H1 (cell line): ENCODE data around the gene UBQLNL. TPM values are rescaled to one million over a fixed set of nuclear protein-coding genes. Genes with fewer than 3 reads are reported as not detected.

Experiments
- CTCF ChIA-PET: fragments of 300-600 bp; sonication (Branson Sonifier 250); formaldehyde crosslinking; loops from one replicate; lab custom pipeline; 2021; ENCODE audit not compliant: partially characterized antibody; lab: Charles Lee
- POLR2A ChIA-PET: fragments of 300-600 bp; sonication (Branson Sonifier 250); formaldehyde crosslinking; loops from one replicate; lab custom pipeline; 2021; ENCODE audit warnings: inconsistent platforms; ENCODE audit not compliant: partially characterized antibody; lab: Charles Lee
- DNase-seq, 2 experiments: peaks; one replicate each; pipeline versions ENCODE4 v3.0.0 to v3.0.0-alpha.2; 2010 to 2022; ENCODE audit warnings: low spot score in 2 of 2, low read depth in 1 of 2, mixed read lengths in 1 of 2
- FAIRE-seq: peaks from 2 replicates; lab custom pipeline; 2011; peaks lifted over from hg19 to GRCh38; lab: Jason Lieb, UNC
- H2AFZ ChIP-seq: 2 replicates; pipeline ENCODE4 v1.8.1; 2012; ENCODE audit warnings: low read length, inconsistent platforms
- H2AK5ac ChIP-seq: 2 replicates; pipeline ENCODE4 v1.6.1; 2013; ENCODE audit warnings: low read depth, low read length
- H2BK120ac ChIP-seq: replicated peaks from 2 replicates; pipeline ENCODE3; 2013; ENCODE audit warnings: low read depth, low read length, inconsistent platforms
- H2BK12ac ChIP-seq: 2 replicates; pipeline ENCODE4 v1.6.1; 2013; ENCODE audit warnings: low read depth, low read length
- H2BK15ac ChIP-seq: 2 replicates; pipeline ENCODE4 v1.6.1; 2013; ENCODE audit warnings: low read length
- H2BK20ac ChIP-seq: 2 replicates; pipeline ENCODE4 v1.6.1; 2013; ENCODE audit warnings: low read length
- H2BK5ac ChIP-seq: 2 replicates; pipeline ENCODE4 v1.6.1; 2013; ENCODE audit warnings: low read depth, low read length
- H3K14ac ChIP-seq: 2 replicates; pipeline ENCODE4 v1.6.1; 2013; ENCODE audit warnings: inconsistent platforms; ENCODE audit not compliant: insufficient read length
- H3K18ac ChIP-seq: 2 replicates; pipeline ENCODE4 v1.6.1; 2013; ENCODE audit warnings: low read length; ENCODE audit errors: extremely low read depth
- H3K23ac ChIP-seq: 2 replicates; pipeline ENCODE4 v1.6.1; 2013; ENCODE audit warnings: inconsistent platforms; ENCODE audit not compliant: insufficient read length
- H3K23me2 ChIP-seq: 2 replicates; pipeline ENCODE4 v1.6.1; 2013; ENCODE audit warnings: low read depth, low read length
- H3K27ac ChIP-seq: 2 replicates; pipeline ENCODE4 v1.6.1; 2011; ENCODE audit warnings: low read depth, low read length, inconsistent platforms
- H3K27me3 ChIP-seq, 4 experiments: replicated peaks in 1 of 4; 1 replicate in 1 of 4; 2 replicates in 3 of 4; pipeline versions ENCODE4 v1.6.1 to v1.8.1; 2011 to 2013; ENCODE audit warnings: low read length in 3 of 4, mild to moderate bottlenecking in 3 of 4, inconsistent platforms in 2 of 4, mixed read lengths in 2 of 4, moderate library complexity in 1 of 4; ENCODE audit not compliant: control insufficient read depth in 3 of 4, insufficient read depth in 3 of 4; ENCODE audit errors: extremely low read depth in 1 of 4
- H3K36me3 ChIP-seq, 4 experiments: 2 replicates each; pipeline versions ENCODE4 v1.6.1 to v1.8.1; 2011 to 2013; ENCODE audit warnings: mild to moderate bottlenecking in 4 of 4, low read length in 3 of 4, moderate library complexity in 2 of 4, control low read depth in 1 of 4, inconsistent platforms in 1 of 4; ENCODE audit not compliant: insufficient read depth in 4 of 4, control insufficient read depth in 2 of 4
- H3K4ac ChIP-seq: replicated peaks from 2 replicates; pipeline ENCODE3; 2013; ENCODE audit warnings: low read length, low read depth, mixed read lengths, inconsistent platforms; ENCODE audit not compliant: insufficient read length
- H3K4me1 ChIP-seq, 4 experiments: replicated peaks in 1 of 4; 1 replicate in 1 of 4; 2 replicates in 3 of 4; pipeline versions ENCODE4 v1.6.1 to v1.8.1; 2011 to 2013; ENCODE audit warnings: low read length in 3 of 4, inconsistent platforms in 2 of 4, mixed read lengths in 1 of 4; ENCODE audit not compliant: insufficient read depth in 4 of 4, control insufficient read depth in 3 of 4
- H3K4me2 ChIP-seq, 2 experiments: 2 replicates each; pipeline versions ENCODE4 v1.6.1 to v1.8.1; 2011 to 2013; ENCODE audit warnings: low read depth in 2 of 2, low read length in 2 of 2, control low read depth in 1 of 2, inconsistent platforms in 1 of 2, mild to moderate bottlenecking in 1 of 2; ENCODE audit not compliant: insufficient read depth in 1 of 2
- H3K4me3 ChIP-seq, 4 experiments: fragments of 200-600, 300-600 bp in 1 of 4; sonication (generic), shearing (Covaris generic), sonication (Bioruptor Twin) in 1 of 4; 2 replicates each; pipeline versions ENCODE4 v1.5.1 to v1.8.1; 2011 to 2016; ENCODE audit warnings: low read length in 4 of 4, low read depth in 3 of 4, control low read depth in 2 of 4, inconsistent platforms in 2 of 4, mild to moderate bottlenecking in 2 of 4, mixed read lengths in 1 of 4, moderate library complexity in 1 of 4; ENCODE audit not compliant: insufficient read depth in 2 of 4; ENCODE audit errors: extremely low read depth in 1 of 4
- H3K56ac ChIP-seq: replicated peaks from 2 replicates; pipeline ENCODE3; 2013; ENCODE audit warnings: low read depth, mild to moderate bottlenecking, mixed read lengths, low read length, inconsistent platforms; ENCODE audit not compliant: insufficient read length
- H3K79me1 ChIP-seq: 2 replicates; pipeline ENCODE4 v1.6.1; 2013; ENCODE audit warnings: low read depth, low read length, control low read depth
- H3K79me2 ChIP-seq, 2 experiments: 2 replicates each; pipeline versions ENCODE4 v1.6.1 to v1.8.1; 2012 to 2013; ENCODE audit warnings: low read length in 2 of 2, mild to moderate bottlenecking in 2 of 2, inconsistent platforms in 1 of 2; ENCODE audit not compliant: insufficient read depth in 2 of 2, control insufficient read depth in 1 of 2
- H3K9ac ChIP-seq, 4 experiments: replicated peaks in 1 of 4; 1 replicate in 1 of 4; 2 replicates in 3 of 4; pipeline versions ENCODE4 v1.6.1 to v1.8.1; 2011 to 2013; ENCODE audit warnings: low read depth in 3 of 4, low read length in 3 of 4, control low read depth in 2 of 4, mild to moderate bottlenecking in 2 of 4, moderate library complexity in 2 of 4, inconsistent platforms in 1 of 4; ENCODE audit errors: extremely low read depth in 1 of 4
- H3K9me3 ChIP-seq, 2 experiments: 2 replicates each; pipeline versions ENCODE4 v1.6.1 to v1.8.1; 2012 to 2013; ENCODE audit warnings: mild to moderate bottlenecking in 2 of 2, moderate library complexity in 2 of 2, control low read depth in 1 of 2, inconsistent platforms in 1 of 2, low read depth in 1 of 2, low read length in 1 of 2, mixed read lengths in 1 of 2; ENCODE audit not compliant: insufficient read depth in 2 of 2
- H4K20me1 ChIP-seq, 2 experiments: replicated peaks in 1 of 2; 2 replicates each; pipeline versions ENCODE3 to v1.8.1; 2011 to 2013; ENCODE audit warnings: inconsistent platforms in 2 of 2, low read length in 2 of 2, mild to moderate bottlenecking in 1 of 2; ENCODE audit not compliant: insufficient read depth in 2 of 2, control insufficient read depth in 1 of 2
- H4K5ac ChIP-seq: 2 replicates; pipeline ENCODE4 v1.6.1; 2013; ENCODE audit warnings: low read length, low read depth, mixed read lengths, inconsistent platforms; ENCODE audit not compliant: insufficient read length
- H4K8ac ChIP-seq: 2 replicates; pipeline ENCODE4 v1.8.0; 2013; ENCODE audit warnings: mild to moderate bottlenecking, moderate library complexity, low read length, inconsistent platforms; ENCODE audit not compliant: insufficient read depth; ENCODE audit errors: extremely low read depth
- H4K91ac ChIP-seq: replicated peaks from 2 replicates; pipeline ENCODE3; 2013; ENCODE audit warnings: low read length, mixed read lengths, inconsistent platforms; ENCODE audit not compliant: insufficient read length
- CHD1 ChIP-seq: IDR thresholded peaks from 2 replicates; pipeline ENCODE4 v1.6.1; 2012; ENCODE audit warnings: low read depth, low read length, improper control_type of control experiment
- CREB1 ChIP-seq: IDR thresholded peaks from 2 replicates; pipeline ENCODE4 v1.6.1; 2012; ENCODE audit warnings: inconsistent platforms
- EZH2 ChIP-seq: fragments of 200-600 bp; sonication (generic); IDR thresholded peaks from 2 replicates; pipeline ENCODE4 v1.7.1; 2012; ENCODE audit warnings: low read depth, mild to moderate bottlenecking, moderate library complexity, low read length, inconsistent platforms; ENCODE audit not compliant: severe bottlenecking
- NANOG ChIP-seq: IDR thresholded peaks from 2 replicates; pipeline ENCODE4 v1.6.1; 2011; ENCODE audit warnings: low read length, low read depth, mild to moderate bottlenecking, inconsistent platforms; ENCODE audit not compliant: insufficient read depth, poor library complexity, severe bottlenecking
- POLR2A ChIP-seq, 2 experiments: IDR thresholded peaks; 1 replicate in 1 of 2; 2 replicates in 1 of 2; pipeline ENCODE4 v1.6.1; 2011; ENCODE audit warnings: low read depth in 2 of 2, low read length in 2 of 2, mild to moderate bottlenecking in 2 of 2; ENCODE audit errors: control extremely low read depth in 1 of 2
- RFX5 ChIP-seq: IDR thresholded peaks from 2 replicates; pipeline ENCODE4 v1.6.1; 2011; ENCODE audit warnings: low read depth, low read length, improper control_type of control experiment, borderline replicate concordance
- RNF2 ChIP-seq: fragments of 200-900, 300-1000 bp; sonication (generic); IDR thresholded peaks from 2 replicates; pipeline ENCODE4 v1.7.1; 2016; ENCODE audit warnings: borderline replicate concordance, low read depth, mild to moderate bottlenecking, antibody characterized with exemption, low read length; ENCODE audit not compliant: poor library complexity, severe bottlenecking; ENCODE audit errors: missing control alignments
- SIRT6 ChIP-seq: IDR thresholded peaks from one replicate; pipeline ENCODE4 v1.7.1; 2012; ENCODE audit warnings: low read length, inconsistent platforms
- TCF12 ChIP-seq: IDR thresholded peaks from 2 replicates; pipeline ENCODE4 v1.6.1; 2011; ENCODE audit warnings: low read depth, mild to moderate bottlenecking, low read length
- WGBS, 2 experiments: shearing (Covaris generic) in 1 of 2; methylation state at CpG; one replicate each; pipeline versions ENCODE4 v1.1.6 to v1.1.7; 2013 to 2015; ENCODE audit warnings: low lambda C conversion rate in 2 of 2, mixed read lengths in 2 of 2, inconsistent platforms in 1 of 2, low coverage in 1 of 2, missing lambda C conversion rate in 1 of 2; ENCODE audit not compliant: insufficient replicate concordance in 2 of 2, insufficient coverage in 1 of 2, insufficient read length in 1 of 2; ENCODE audit errors: extremely low coverage in 1 of 2, missing lambda C conversion rate in 1 of 2; 5-methylcytosine and 5-hydroxymethylcytosine counted together
- polyA plus RNA-seq, 7 experiments: library from polyadenylated mRNA; depleted of rRNA in 3 of 7; stranded (reverse) in 5 of 7; unstranded in 2 of 7; fragments of >200 nt in 5 of 7; fragments of 200-250 nt in 2 of 7; gene quantifications; 1 replicate in 5 of 7; 2 replicates in 1 of 7; 4 replicates in 1 of 7; pipeline versions ENCODE4 v1.2.1 to v1.2.3, GENCODE V29; 2011 to 2013; ENCODE audit warnings: missing spikeins in 2 of 7, mixed read lengths in 2 of 7
- total RNA-seq: library from RNA; stranded (reverse); fragmentation: NEBNext Ultra II Directional; extraction: Animal tissue kit (Norgen Biotek cat#: 25700); gene quantifications from 2 replicates; pipeline ENCODE4 v1.2.1, GENCODE V29; 2021

The UBQLNL gene
- total and polyA plus RNA-seq, 2 of the 8 experiments (the other 6 are each of a cell fraction or from before 2014, with no cell fraction given) = 0.35 TPM; not detected in 1

DNA sequence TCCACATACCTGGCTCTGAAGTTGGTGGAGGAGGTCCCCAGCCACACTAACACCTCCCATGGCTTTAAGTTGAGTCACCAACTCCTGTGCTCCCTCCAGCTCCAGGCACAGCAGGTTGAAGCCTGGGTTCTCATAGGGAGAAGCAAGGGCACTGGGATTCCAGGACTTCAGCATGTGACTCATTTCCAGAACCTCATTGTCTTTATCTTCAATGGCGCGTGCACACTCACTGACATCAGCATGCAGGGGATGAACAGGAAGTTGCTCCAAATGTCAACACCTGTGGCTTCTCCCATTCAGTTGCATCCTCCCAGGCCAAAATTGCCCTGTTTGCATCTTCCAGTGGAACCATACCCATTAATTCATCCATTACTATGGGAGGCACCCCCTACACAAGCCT, 5.8 kb upstream of the UBQLNL start:
- H2BK20ac ChIP-seq = no peak overlapping the region
- no peak overlapping the region for H2BK15ac ChIP-seq
- H3K79me2 ChIP-seq = no peaks in the 10 kb centered on the region
- CTCF ChIA-PET = interaction anchor here (1.3 kb wide), 1 partner anchor 8 kb away, joined by 3 read pairs; no protein-coding TSS in a partner anchor
- H3K27me3 ChIP-seq = no peaks in the 10 kb centered on the region; a peak in 1 of 7 replicates
- H3K4me1 ChIP-seq = peaks cover 0 to 3% (median 0%) of the 10 kb centered on the region in 4 experiments; a peak in 1 of 7 replicates
- H4K20me1 ChIP-seq = no peaks in the 10 kb centered on the region
- no peak overlapping the region for H4K8ac ChIP-seq
- H3K14ac ChIP-seq = no peak overlapping the region
- H4K91ac ChIP-seq = no peak overlapping the region
- H3K23me2 ChIP-seq = no peaks in the 10 kb centered on the region
- no peak overlapping the region for H3K23ac ChIP-seq
- H3K9me3 ChIP-seq = no peaks in the 10 kb centered on the region
- H4K5ac ChIP-seq = no peak overlapping the region
- H3K4me3 ChIP-seq = no peak overlapping the region
- no peak overlapping the region for H3K56ac ChIP-seq
- no peaks in the 10 kb centered on the region for H3K79me1 ChIP-seq
- no peak overlapping the region for H2BK5ac ChIP-seq
- no peak overlapping the region for H3K4me2 ChIP-seq
- no peak overlapping the region for H2BK12ac ChIP-seq
- no peak for DNase-seq
- WGBS, 2 experiments = 93% methylated on average over 2 of the region's 2 CpGs; no CpG with 5 or more reads in 1 of the 2 experiments
- POLR2A ChIA-PET = no interaction called here
- no peak overlapping the region for H3K4ac ChIP-seq
- H2AK5ac ChIP-seq = no peak overlapping the region
- no peak overlapping the region for H2AFZ ChIP-seq
- no peak overlapping the region for H3K9ac ChIP-seq
- H3K27ac ChIP-seq = no peak overlapping the region
- H3K18ac ChIP-seq = no peak overlapping the region
- FAIRE-seq = no peak
- H2BK120ac ChIP-seq = no peak overlapping the region
- H3K36me3 ChIP-seq = no peaks in the 10 kb centered on the region
- no peak for TF ChIP-seq POLR2A (IDR thresholded peaks at IDR 0.05; ENCODE audit: control extremely low read depth in 1 of 2, low read depth in 2 of 2, low read length in 2 of 2)
- TF ChIP-seq TCF12 = no peak
- no peak for TF ChIP-seq RNF2
- TF ChIP-seq SIRT6 = no peak
- TF ChIP-seq NANOG = no peak
- no peak for TF ChIP-seq CREB1
- no peak for TF ChIP-seq CHD1
- no peak for TF ChIP-seq EZH2
- TF ChIP-seq RFX5 = no peak
